Loucy (cell line): ENCODE data around the gene NDUFB8.
"Not testable (repeated sequence)": the region's sequence is repeated elsewhere in the genome, so short reads cannot be mapped to it uniquely, and the experiment has no call there.

ENCODE experiments used
- H2AFZ ChIP-seq: fragments of 200-600 bp; sonication (generic); 2 replicates; pipeline ENCODE4 v1.6.0; 2016; ENCODE audit warnings: antibody characterized with exemption, mild to moderate bottlenecking, low read length, moderate library complexity
- H3F3A ChIP-seq: fragments of 200-600 bp; 2 replicates; pipeline ENCODE4 v1.6.0; 2016; ENCODE audit warnings: antibody characterized with exemption, low read depth, mild to moderate bottlenecking
- H3K27me3 ChIP-seq: fragments of 200-600 bp; sonication (generic); 2 replicates; pipeline ENCODE4 v1.6.1; 2014; ENCODE audit warnings: low read length, mild to moderate bottlenecking; ENCODE audit not compliant: insufficient read depth, poor library complexity, severe bottlenecking
- H3K36me3 ChIP-seq: fragments of 200-600 bp; sonication (generic); 2 replicates; pipeline ENCODE4 v1.6.1; 2016; ENCODE audit warnings: low read length; ENCODE audit not compliant: insufficient read depth
- H3K4me1 ChIP-seq: fragments of 200-600 bp; sonication (generic); 2 replicates; pipeline ENCODE4 v1.5.1; 2014; ENCODE audit warnings: low read length, mild to moderate bottlenecking; ENCODE audit not compliant: insufficient read depth, poor library complexity, severe bottlenecking
- H3K4me2 ChIP-seq: fragments of 200-600 bp; sonication (generic); 2 replicates; pipeline ENCODE4 v1.6.0; 2014; ENCODE audit warnings: antibody characterized with exemption, low read length, low read depth, mild to moderate bottlenecking; ENCODE audit not compliant: poor library complexity, severe bottlenecking
- H3K4me3 ChIP-seq: fragments of 200-600 bp; sonication (generic); 2 replicates; pipeline ENCODE4 v1.5.1; 2014; ENCODE audit warnings: low read length, mild to moderate bottlenecking, mixed read lengths; ENCODE audit not compliant: poor library complexity, severe bottlenecking
- H3K79me2 ChIP-seq: fragments of 200-600 bp; sonication (generic); 2 replicates; pipeline ENCODE4 v1.6.1; 2014; ENCODE audit warnings: low read length; ENCODE audit not compliant: insufficient read depth
- H3K9ac ChIP-seq: fragments of 200-600 bp; sonication (generic); 2 replicates; pipeline ENCODE4 v1.6.0; 2014; ENCODE audit warnings: mild to moderate bottlenecking, low read depth, low read length, moderate library complexity; ENCODE audit not compliant: poor library complexity, severe bottlenecking
- H3K9me2 ChIP-seq: fragments of 200-600 bp; sonication (generic); replicated peaks from 2 replicates; pipeline ENCODE4 v1.6.1; 2016; ENCODE audit warnings: low read depth, low read length, mixed read lengths
- H3K9me3 ChIP-seq: fragments of 200-600 bp; sonication (generic); 2 replicates; pipeline ENCODE4 v1.6.1; 2014; ENCODE audit warnings: mild to moderate bottlenecking, antibody characterized with exemption, low read length, low read depth; ENCODE audit not compliant: insufficient read depth
- H4K20me1 ChIP-seq: fragments of 200-600 bp; sonication (generic); 2 replicates; pipeline ENCODE4 v1.6.0; 2014; ENCODE audit warnings: antibody characterized with exemption, low read length, mild to moderate bottlenecking; ENCODE audit not compliant: insufficient read depth, poor library complexity, severe bottlenecking
- EZH2phosphoT487 ChIP-seq: fragments of 200-600 bp; IDR thresholded peaks from 2 replicates; pipeline ENCODE4 v1.6.1; 2018; ENCODE audit warnings: antibody characterized with exemption, mild to moderate bottlenecking, moderate library complexity, borderline replicate concordance
- TF ChIP-seq, protein P1 (sequence below): fragments of 200-600 bp; sonication (generic); conservative IDR thresholded peaks from 2 replicates; pipeline ENCODE4 v1.5.1; 2014; ENCODE audit warnings: mild to moderate bottlenecking, antibody characterized with exemption, low read length

Gene NDUFB8

DNA sequence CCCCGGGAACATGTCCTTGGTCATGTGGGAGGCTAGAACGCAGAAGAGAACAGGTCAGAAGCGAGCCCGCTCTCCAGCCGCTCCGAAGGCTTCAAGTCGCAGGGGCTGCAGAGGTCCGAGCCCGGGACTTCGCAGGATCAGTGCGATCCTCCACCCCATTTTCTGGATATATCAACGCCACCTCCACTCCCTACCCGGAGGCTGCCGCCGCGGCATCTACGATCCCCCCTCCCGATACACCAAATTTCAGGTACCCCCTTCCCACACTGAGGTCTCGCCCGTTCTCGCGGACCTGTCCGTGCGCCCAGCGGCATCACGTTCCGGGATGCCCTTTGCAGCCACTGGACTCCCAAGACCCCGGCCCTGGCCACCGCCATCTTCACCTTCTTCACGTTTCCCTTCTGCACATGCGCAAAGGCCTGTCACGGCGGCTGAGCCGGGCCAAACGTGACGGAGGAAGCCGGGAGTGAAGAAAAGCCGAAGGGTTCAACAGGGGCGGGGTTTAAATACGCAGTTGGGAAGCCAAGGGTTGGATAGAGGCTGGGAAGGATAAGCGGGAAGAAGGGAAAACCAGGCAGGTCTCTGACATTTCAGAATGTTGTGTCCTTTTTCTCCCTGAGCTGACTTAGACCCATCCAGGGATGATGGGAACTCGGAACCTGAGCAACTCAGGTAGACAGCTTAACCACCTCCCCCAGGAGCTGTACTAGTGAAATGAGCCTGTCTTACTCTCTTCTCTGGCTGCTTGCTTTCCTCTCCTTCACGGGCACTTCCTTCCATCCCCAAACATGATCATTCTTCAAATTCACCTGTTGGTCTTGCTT lies at the start of gene NDUFB8:
Gene NDUFB8, minus strand, starts transcription at position 397 of the 824 bp plus-strand sequence. Its CDS starts 20 bp downstream, at position 377.
- peaks cover 46% of the 10 kb centered on the region for H3K4me1 ChIP-seq
- H3K27me3 ChIP-seq: no peaks in the 10 kb centered on the region
- H3K9me2 ChIP-seq: no peaks in the 10 kb centered on the region
- TF ChIP-seq, protein P1, sequence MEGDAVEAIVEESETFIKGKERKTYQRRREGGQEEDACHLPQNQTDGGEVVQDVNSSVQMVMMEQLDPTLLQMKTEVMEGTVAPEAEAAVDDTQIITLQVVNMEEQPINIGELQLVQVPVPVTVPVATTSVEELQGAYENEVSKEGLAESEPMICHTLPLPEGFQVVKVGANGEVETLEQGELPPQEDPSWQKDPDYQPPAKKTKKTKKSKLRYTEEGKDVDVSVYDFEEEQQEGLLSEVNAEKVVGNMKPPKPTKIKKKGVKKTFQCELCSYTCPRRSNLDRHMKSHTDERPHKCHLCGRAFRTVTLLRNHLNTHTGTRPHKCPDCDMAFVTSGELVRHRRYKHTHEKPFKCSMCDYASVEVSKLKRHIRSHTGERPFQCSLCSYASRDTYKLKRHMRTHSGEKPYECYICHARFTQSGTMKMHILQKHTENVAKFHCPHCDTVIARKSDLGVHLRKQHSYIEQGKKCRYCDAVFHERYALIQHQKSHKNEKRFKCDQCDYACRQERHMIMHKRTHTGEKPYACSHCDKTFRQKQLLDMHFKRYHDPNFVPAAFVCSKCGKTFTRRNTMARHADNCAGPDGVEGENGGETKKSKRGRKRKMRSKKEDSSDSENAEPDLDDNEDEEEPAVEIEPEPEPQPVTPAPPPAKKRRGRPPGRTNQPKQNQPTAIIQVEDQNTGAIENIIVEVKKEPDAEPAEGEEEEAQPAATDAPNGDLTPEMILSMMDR: no peak
- H4K20me1 ChIP-seq: peaks cover 20% of the 10 kb centered on the region
- peaks cover 26% of the 10 kb centered on the region; the same call in 1 of the 2 replicates for H3K36me3 ChIP-seq
- H3F3A ChIP-seq: no peaks in the 10 kb centered on the region
- H2AFZ ChIP-seq: peak within 1 kb of the TSS; percentile 92
- peak within 1 kb of the TSS; percentile 86 for H3K4me3 ChIP-seq
- H3K4me2 ChIP-seq: peak within 1 kb of the TSS; percentile 86
- H3K9me3 ChIP-seq: no peaks in the 10 kb centered on the region
- peaks cover 55% of the 10 kb centered on the region for H3K79me2 ChIP-seq
- peak within 1 kb of the TSS; percentile 95 for H3K9ac ChIP-seq

- Histone ChIP-seq H3K4me1 (no peaks in the 10 kb centered on the region), H3K4me2 (no peak overlapping the region), H3K9me2 (no peaks in the 10 kb centered on the region), H3K36me3 (no peaks in the 10 kb centered on the region), H4K20me1 (no peaks in the 10 kb centered on the region), H3K79me2 (no peaks in the 10 kb centered on the region), H3K9ac (no peak overlapping the region), H3K4me3 (no peak overlapping the region), H2AFZ (no peak overlapping the region), H3F3A (no peaks in the 10 kb centered on the region), H3K27me3 (no peaks in the 10 kb centered on the region), H3K9me3 (no peaks in the 10 kb centered on the region)
- TF ChIP-seq EZH2phosphoT487: no peak
- TF ChIP-seq, protein P1: no peak
These were observed 46.6 kb upstream of the NDUFB8 start for GRCh38 chr10:100576282-100576635.

DNA sequence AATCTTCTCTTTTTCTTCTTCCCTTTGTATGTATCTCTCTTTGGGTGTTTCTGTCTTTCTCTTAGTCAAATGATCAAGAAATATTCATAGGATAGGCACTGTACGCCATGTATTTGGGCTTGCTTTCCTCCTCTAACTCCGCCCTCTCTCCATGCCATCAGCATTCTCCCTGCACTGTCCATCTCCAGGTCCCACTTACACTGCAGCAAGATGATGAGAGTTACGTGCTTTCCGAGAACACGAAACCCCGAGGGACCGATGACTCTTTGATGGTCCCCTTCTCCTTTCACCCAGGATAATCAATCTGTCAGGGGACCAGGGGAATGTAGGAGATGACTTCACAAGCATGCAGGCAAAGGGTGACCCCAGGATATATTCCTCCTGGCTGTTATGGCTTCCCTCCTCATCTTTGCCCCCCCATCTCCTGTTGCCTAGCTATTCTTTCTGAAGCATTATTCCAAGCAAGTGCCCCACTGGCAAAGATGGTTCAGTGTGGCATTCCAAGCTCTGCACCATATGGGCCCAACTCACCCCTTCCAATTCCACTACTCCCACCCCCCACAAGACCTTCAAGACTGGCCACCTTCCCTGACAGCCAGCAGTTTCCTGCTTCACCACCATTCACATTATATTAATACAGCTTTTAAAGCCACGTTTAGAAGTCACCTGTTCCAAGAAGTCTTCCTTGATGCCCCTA lies 46.1 kb upstream of the NDUFB8 start:
- no peaks in the 10 kb centered on the region for H3K4me1 ChIP-seq
- H3K9me3 ChIP-seq: no peaks in the 10 kb centered on the region
- H3F3A ChIP-seq: no peaks in the 10 kb centered on the region
- no peak overlapping the region for H3K4me2 ChIP-seq
- no peaks in the 10 kb centered on the region for H3K9me2 ChIP-seq
- no peak overlapping the region for H3K4me3 ChIP-seq
- H3K9ac ChIP-seq: no peak overlapping the region
- H2AFZ ChIP-seq: no peak overlapping the region
- no peaks in the 10 kb centered on the region for H3K27me3 ChIP-seq
- no peaks in the 10 kb centered on the region for H4K20me1 ChIP-seq
- no peaks in the 10 kb centered on the region for H3K36me3 ChIP-seq
- TF ChIP-seq, protein P1: no peak
- TF ChIP-seq EZH2phosphoT487: no peak
- H3K79me2 ChIP-seq: no peaks in the 10 kb centered on the region

- not testable (repeated sequence) for H3K9me3 ChIP-seq, H3F3A ChIP-seq
These were observed 45.5 kb upstream of the NDUFB8 start for GRCh38 chr10:100575146-100575545.

More at GRCh38 chr10:100575146-100575545, 45.5 kb upstream of the NDUFB8 start:
- not testable (repeated sequence) for H3K9me2 ChIP-seq, H3K79me2 ChIP-seq, H3K36me3 ChIP-seq, H2AFZ ChIP-seq, H3K27me3 ChIP-seq, H3K4me2 ChIP-seq, H3K9ac ChIP-seq, H3K4me1 ChIP-seq, H4K20me1 ChIP-seq, H3K4me3 ChIP-seq
